Progenitor cell of endocrine pancreas (in vitro differentiated cells): ENCODE results near the gene CENPP. TPM values are rescaled to one million over a fixed set of nuclear protein-coding genes. Genes with fewer than 3 reads are reported as not detected.

ENCODE experiments used
- DNase-seq: peaks from one replicate; pipeline ENCODE4 v3.0.0; 2021; ENCODE audit warnings: low spot score; ENCODE audit not compliant: unreplicated experiment
- H3K27ac Mint-ChIP-seq: 2 replicates; pipeline ENCODE4 v1.8.0; 2021; ENCODE audit warnings: mild to moderate bottlenecking, moderate library complexity, mixed read lengths
- H3K27me3 Mint-ChIP-seq: 2 replicates; pipeline ENCODE4 v1.8.0; 2021; ENCODE audit warnings: mixed read lengths
- H3K36me3 Mint-ChIP-seq: 2 replicates; pipeline ENCODE4 v1.8.0; 2022; ENCODE audit warnings: mixed read lengths; ENCODE audit not compliant: insufficient read depth
- H3K4me1 Mint-ChIP-seq: 2 replicates; pipeline ENCODE4 v1.8.0; 2021; ENCODE audit warnings: low read depth, mixed read lengths
- H3K4me3 Mint-ChIP-seq: 2 replicates; pipeline ENCODE4 v1.8.0; 2021; ENCODE audit warnings: low read depth, mild to moderate bottlenecking, moderate library complexity, mixed read lengths
- H3K9me3 Mint-ChIP-seq: 2 replicates; pipeline ENCODE4 v1.8.0; 2021; ENCODE audit warnings: low read depth, mixed read lengths
- total RNA-seq: library from RNA; stranded (reverse); gene quantifications from 2 replicates; pipeline ENCODE4 v1.2.1, GENCODE V29; 2021
- TF ChIP-seq, protein P1 (sequence below): fragments of 200-600 bp; sonication (generic); IDR thresholded peaks from one replicate; pipeline ENCODE4 v1.5.0; 2021; ENCODE audit warnings: antibody characterized with exemption, mild to moderate bottlenecking; ENCODE audit not compliant: unreplicated experiment

The CENPP gene
- total RNA-seq, 1 donor from 2014 or later = 5.0 TPM

DNA sequence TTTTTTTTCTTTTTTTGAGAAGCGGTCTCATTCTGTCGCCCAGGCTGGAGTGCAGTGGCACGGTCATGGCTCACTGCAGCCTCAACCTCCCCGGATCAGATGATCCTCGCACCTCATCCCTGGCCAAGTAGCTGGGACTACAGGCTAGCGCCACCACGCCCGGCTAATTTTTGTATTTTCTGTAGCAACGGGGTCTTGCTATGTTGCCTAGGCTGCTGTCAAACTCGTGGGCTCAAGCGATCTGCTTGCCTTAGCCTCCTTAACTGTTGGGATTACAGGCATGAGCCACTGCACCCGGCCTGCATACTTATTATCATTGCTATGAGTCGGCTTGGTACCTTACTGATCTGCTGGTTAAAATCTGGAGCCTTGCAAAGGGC is 31.5 kb upstream of the CENPP start:
- no peaks in the 10 kb centered on the region for H3K9me3 Mint-ChIP-seq
- TF ChIP-seq, protein P1, sequence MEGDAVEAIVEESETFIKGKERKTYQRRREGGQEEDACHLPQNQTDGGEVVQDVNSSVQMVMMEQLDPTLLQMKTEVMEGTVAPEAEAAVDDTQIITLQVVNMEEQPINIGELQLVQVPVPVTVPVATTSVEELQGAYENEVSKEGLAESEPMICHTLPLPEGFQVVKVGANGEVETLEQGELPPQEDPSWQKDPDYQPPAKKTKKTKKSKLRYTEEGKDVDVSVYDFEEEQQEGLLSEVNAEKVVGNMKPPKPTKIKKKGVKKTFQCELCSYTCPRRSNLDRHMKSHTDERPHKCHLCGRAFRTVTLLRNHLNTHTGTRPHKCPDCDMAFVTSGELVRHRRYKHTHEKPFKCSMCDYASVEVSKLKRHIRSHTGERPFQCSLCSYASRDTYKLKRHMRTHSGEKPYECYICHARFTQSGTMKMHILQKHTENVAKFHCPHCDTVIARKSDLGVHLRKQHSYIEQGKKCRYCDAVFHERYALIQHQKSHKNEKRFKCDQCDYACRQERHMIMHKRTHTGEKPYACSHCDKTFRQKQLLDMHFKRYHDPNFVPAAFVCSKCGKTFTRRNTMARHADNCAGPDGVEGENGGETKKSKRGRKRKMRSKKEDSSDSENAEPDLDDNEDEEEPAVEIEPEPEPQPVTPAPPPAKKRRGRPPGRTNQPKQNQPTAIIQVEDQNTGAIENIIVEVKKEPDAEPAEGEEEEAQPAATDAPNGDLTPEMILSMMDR = no peak
- no peak for DNase-seq
- H3K27me3 Mint-ChIP-seq = no peaks in the 10 kb centered on the region
- peaks cover 42% of the 10 kb centered on the region for H3K4me1 Mint-ChIP-seq
- H3K36me3 Mint-ChIP-seq = peaks cover 13% of the 10 kb centered on the region
- H3K27ac Mint-ChIP-seq = peak overlapping the region; percentile 99
- H3K4me3 Mint-ChIP-seq = peak overlapping the region; percentile 96

DNA sequence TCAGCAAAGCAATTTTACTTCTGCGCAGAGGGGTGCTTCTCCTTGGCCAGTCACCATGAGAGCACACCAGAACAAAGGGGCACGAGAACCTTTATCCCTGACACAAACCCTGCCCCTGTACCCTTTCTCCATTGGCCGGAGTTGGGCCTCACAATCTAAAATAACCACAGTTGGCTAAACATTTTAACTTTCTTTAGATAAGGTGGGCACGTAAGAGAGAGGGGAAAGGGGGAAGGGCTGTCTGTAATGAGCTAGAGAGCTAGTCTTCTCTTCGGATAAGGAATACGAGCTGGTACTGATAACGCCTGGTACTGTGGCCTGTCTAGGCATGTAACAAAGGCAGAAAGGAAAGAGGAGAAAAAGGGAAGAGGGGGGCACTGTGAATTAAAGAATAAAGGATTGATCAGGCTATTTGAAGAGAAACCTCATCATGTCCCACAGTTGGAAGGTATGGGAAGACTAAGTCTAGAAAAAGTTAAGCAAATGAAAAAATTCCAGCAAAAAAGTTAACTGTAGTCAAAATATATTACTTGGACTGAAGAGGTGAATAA is 30.4 kb upstream of the CENPP start:
- TF ChIP-seq, protein P1 = no peak
- Mint-ChIP-seq H3K27ac (peak overlapping the region; percentile 99), H3K36me3 (peaks cover 10% of the 10 kb centered on the region), H3K27me3 (no peaks in the 10 kb centered on the region), H3K4me1 (peaks cover 42% of the 10 kb centered on the region), H3K4me3 (peak overlapping the region; percentile 65), H3K9me3 (no peaks in the 10 kb centered on the region)
- no peak for DNase-seq

DNA sequence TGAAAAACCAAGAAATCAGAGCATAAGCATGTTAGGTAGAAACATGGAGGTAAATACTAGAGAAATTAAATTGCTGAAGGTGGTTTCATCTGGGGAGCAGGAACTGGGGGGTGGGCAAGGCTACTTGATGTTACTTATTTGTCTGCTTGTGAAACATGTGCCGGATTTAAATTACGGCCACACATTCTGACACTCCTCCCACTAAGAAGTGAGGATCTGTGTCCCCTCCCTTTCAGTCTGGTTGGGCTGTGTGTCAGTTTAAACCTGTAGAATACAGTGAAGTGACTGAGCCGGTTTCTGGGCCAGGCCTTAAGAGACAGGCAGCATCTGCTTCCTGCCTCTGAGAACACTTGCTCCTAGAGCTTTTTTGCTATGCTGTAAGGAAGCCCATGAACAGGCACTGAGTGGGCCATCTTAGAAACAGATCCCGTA is 29.9 kb upstream of the CENPP start:
- no peaks in the 10 kb centered on the region for H3K9me3 Mint-ChIP-seq
- no peak for DNase-seq
- TF ChIP-seq, protein P1 = no peak
- peak overlapping the region; percentile 65 for H3K4me3 Mint-ChIP-seq
- H3K27me3 Mint-ChIP-seq = no peaks in the 10 kb centered on the region
- peaks cover 7% of the 10 kb centered on the region for H3K36me3 Mint-ChIP-seq
- peak overlapping the region; percentile 99 for H3K27ac Mint-ChIP-seq
- H3K4me1 Mint-ChIP-seq = peaks cover 42% of the 10 kb centered on the region

DNA sequence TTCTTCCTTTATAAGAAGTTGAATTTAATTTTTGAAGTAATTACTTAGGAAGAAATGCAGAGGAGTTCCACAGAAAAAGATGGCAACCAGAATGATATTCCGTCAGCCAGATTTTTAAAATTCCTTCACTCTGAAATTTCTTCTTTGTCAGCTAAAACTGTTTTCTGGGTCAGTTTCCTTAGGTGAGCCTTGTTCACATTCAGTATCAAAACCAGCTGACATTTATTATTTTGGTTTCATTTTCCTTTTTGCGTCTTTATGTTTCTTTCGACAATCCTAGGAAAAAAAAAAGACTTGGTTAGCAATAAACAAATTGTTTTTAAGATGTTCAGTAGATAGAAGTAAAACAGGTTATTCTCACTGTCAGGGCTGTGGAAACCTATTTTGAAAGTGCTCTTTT is 28.1 kb upstream of the CENPP start:
- H3K27me3 Mint-ChIP-seq = no peaks in the 10 kb centered on the region
- TF ChIP-seq, protein P1 = no peak
- peaks cover 26% of the 10 kb centered on the region for H3K4me1 Mint-ChIP-seq
- H3K4me3 Mint-ChIP-seq = no peak overlapping the region
- peaks cover 4% of the 10 kb centered on the region for H3K36me3 Mint-ChIP-seq
- no peaks in the 10 kb centered on the region for H3K9me3 Mint-ChIP-seq
- DNase-seq = no peak
- no peak overlapping the region for H3K27ac Mint-ChIP-seq

DNA sequence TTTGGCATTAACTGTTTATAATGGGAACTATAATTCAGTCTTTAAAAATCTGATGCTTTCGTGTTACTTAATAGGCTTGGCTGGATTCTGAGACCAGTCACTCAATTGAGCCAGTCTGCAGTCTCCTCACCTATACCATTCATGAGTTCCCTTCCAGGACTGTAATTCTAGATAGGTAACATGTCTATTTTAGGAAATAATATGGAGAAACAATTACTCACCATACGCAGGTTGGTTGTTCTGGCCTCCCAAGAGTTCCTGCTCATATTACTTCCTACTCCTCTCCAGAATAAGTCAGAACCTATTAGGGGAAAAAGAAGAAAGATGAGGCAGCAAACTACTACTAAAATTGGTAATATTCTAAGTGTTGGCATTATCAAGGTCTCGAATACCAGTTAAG is 27.7 kb upstream of the CENPP start:
- no peak overlapping the region for H3K4me3 Mint-ChIP-seq
- H3K9me3 Mint-ChIP-seq = no peaks in the 10 kb centered on the region
- H3K36me3 Mint-ChIP-seq = peaks cover 9% of the 10 kb centered on the region
- no peak overlapping the region for H3K27ac Mint-ChIP-seq
- no peak for DNase-seq
- TF ChIP-seq, protein P1 = no peak
- H3K27me3 Mint-ChIP-seq = no peaks in the 10 kb centered on the region
- peaks cover 23% of the 10 kb centered on the region for H3K4me1 Mint-ChIP-seq
